Transverse colon (tissue), 4 donors: Measurements from ENCODE around the gene PCDHB7.
"Not testable (repeated sequence)": the region's sequence is repeated elsewhere in the genome, so short reads cannot be mapped to it uniquely, and the experiment has no call there.

Experiments
- CTCF ChIP-seq, 5 experiments: fragments of 200-600 bp in 3 of 5; fragments of 450-650 bp in 2 of 5; sonication (generic) in 3 of 5; IDR thresholded peaks; 1 replicate in 2 of 5; 2 replicates in 3 of 5; pipeline ENCODE4 v1.5.1; 2016 to 2017; ENCODE audit warnings: antibody characterized with exemption in 5 of 5, inconsistent platforms in 3 of 5, mild to moderate bottlenecking in 2 of 5, moderate library complexity in 1 of 5
- EP300 ChIP-seq: sonication (generic); formaldehyde crosslinking; IDR thresholded peaks from one replicate; pipeline ENCODE4 v1.6.1; 2017; ENCODE audit warnings: antibody characterized with exemption, low read depth
- POLR2A ChIP-seq: fragments of 450-650 bp; IDR thresholded peaks from one replicate; pipeline ENCODE4 v1.6.1; 2016; ENCODE audit warnings: antibody characterized with exemption, mild to moderate bottlenecking, moderate library complexity
- POLR2AphosphoS5 ChIP-seq, 3 donors: sonication (generic); formaldehyde crosslinking; IDR thresholded peaks; one replicate each; pipeline ENCODE4 v1.6.1; 2016; ENCODE audit warnings: antibody characterized with exemption in 3 of 3

- not testable (repeated sequence) for TF ChIP-seq EP300; CTCF (IDR thresholded peaks at IDR 0.05); POLR2A; POLR2AphosphoS5 (IDR thresholded peaks at IDR 0.05)
Measured at GRCh38 chr5:141174291-141175104, 2.1 kb downstream of the PCDHB7 start.
